ENCODE measurements around the gene ARL4D.

- TF ChIP-seq CTCF (IDR thresholded peaks at IDR 0.05) (no peak), REST (IDR thresholded peaks at IDR 0.05; ENCODE audit: insufficient read depth in 1 of 2, low read depth in 2 of 2, low read length in 1 of 2) (no peak)
Measured at GRCh38 chr17:43383826-43384475, 14.8 kb upstream of the ARL4D start.

Measured in Panc1 (cell line).